A673 (cell line): ENCODE measurements around the gene DTWD2. TPM values are rescaled to one million over a fixed set of nuclear protein-coding genes. Genes with fewer than 3 reads are reported as not detected.
"Not testable (repeated sequence)": the region's sequence is repeated elsewhere in the genome, so short reads cannot be mapped to it uniquely, and the experiment has no call there.

Experiments used
- BruUV-seq: library from RNA; stranded (reverse); fragments of 400-500 nt; replicated peaks from 2 replicates; lab custom pipeline; 2021; lab: Mats Ljungman, UMichigan
- CTCF ChIA-PET: fragments of 300-600 bp; sonication (Branson Sonifier 250); formaldehyde crosslinking; loops from one replicate; lab custom pipeline; 2022; ENCODE audit warnings: antibody characterized with exemption; lab: Charles Lee
- POLR2A ChIA-PET: fragments of 300-600 bp; sonication (Branson Sonifier 250); formaldehyde crosslinking; loops from one replicate; lab custom pipeline; 2022; ENCODE audit warnings: antibody characterized with exemption; ENCODE audit not compliant: low non-redundant PET; lab: Charles Lee
- DNase-seq: peaks from one replicate; pipeline ENCODE4 v3.0.0-alpha.2; 2015; ENCODE audit warnings: low spot score
- H3K27ac ChIP-seq: fragments of 200-600 bp; sonication (generic); 2 replicates; pipeline ENCODE4 v1.5.1; 2016; ENCODE audit warnings: mixed run types, low read depth, mild to moderate bottlenecking, mixed read lengths, antibody characterized with exemption, low read length; ENCODE audit not compliant: poor library complexity, severe bottlenecking
- H3K27me3 ChIP-seq: fragments of 200-600 bp; sonication (generic); replicated peaks from 2 replicates; pipeline ENCODE4 v1.6.1; 2017; ENCODE audit warnings: mixed run types, low read depth, mild to moderate bottlenecking, mixed read lengths, antibody characterized with exemption, low read length; ENCODE audit not compliant: insufficient read depth, poor library complexity
- H3K36me3 ChIP-seq: fragments of 200-600 bp; sonication (generic); 2 replicates; pipeline ENCODE4 v1.6.1; 2016; ENCODE audit warnings: mixed run types, mild to moderate bottlenecking, mixed read lengths, antibody characterized with exemption, low read length; ENCODE audit not compliant: insufficient read depth, poor library complexity, severe bottlenecking
- H3K4me1 ChIP-seq: fragments of 200-600 bp; sonication (generic); 2 replicates; pipeline ENCODE4 v1.6.1; 2017; ENCODE audit warnings: mixed run types, mild to moderate bottlenecking, mixed read lengths, antibody characterized with exemption, low read length; ENCODE audit not compliant: insufficient read depth, poor library complexity, severe bottlenecking
- H3K4me3 ChIP-seq: fragments of 200-600 bp; sonication (generic); 2 replicates; pipeline ENCODE4 v1.5.1; 2016; ENCODE audit warnings: low read depth, mixed run types, mild to moderate bottlenecking, mixed read lengths, low read length; ENCODE audit not compliant: poor library complexity, severe bottlenecking
- H3K9me3 ChIP-seq: fragments of 200-600 bp; sonication (generic); 2 replicates; pipeline ENCODE4 v1.6.1; 2016; ENCODE audit warnings: mixed run types, low read depth, mild to moderate bottlenecking, mixed read lengths, antibody characterized with exemption, low read length; ENCODE audit not compliant: poor library complexity, severe bottlenecking
- CTCF ChIP-seq: fragments of 300-800, 200-600 bp; sonication (generic); conservative IDR thresholded peaks from 2 replicates; pipeline ENCODE4 v1.5.1; 2017; ENCODE audit warnings: low read depth, mild to moderate bottlenecking, antibody characterized with exemption, low read length, moderate library complexity, mixed read lengths
- EZH2 ChIP-seq: fragments of 200-600 bp; sonication (generic); IDR thresholded peaks from 2 replicates; pipeline ENCODE4 v1.6.1; 2017; ENCODE audit warnings: borderline replicate concordance, low read depth, mild to moderate bottlenecking, mixed read lengths, antibody characterized with exemption, low read length; ENCODE audit not compliant: poor library complexity, severe bottlenecking
- intact Hi-C: fragments of 100-400 bp; cut with micrococcal nuclease; formaldehyde crosslinking; loops from one replicate; pipeline ENCODE4 v1.10.0; 2022; ENCODE audit not compliant: unreplicated experiment
- total RNA-seq: library from RNA; stranded (reverse); gene quantifications from 2 replicates; pipeline ENCODE4 v1.2.3, GENCODE V29; 2021

The DTWD2 gene
- total RNA-seq, 1 experiment from 2014 or later: 12.1 TPM

DNA sequence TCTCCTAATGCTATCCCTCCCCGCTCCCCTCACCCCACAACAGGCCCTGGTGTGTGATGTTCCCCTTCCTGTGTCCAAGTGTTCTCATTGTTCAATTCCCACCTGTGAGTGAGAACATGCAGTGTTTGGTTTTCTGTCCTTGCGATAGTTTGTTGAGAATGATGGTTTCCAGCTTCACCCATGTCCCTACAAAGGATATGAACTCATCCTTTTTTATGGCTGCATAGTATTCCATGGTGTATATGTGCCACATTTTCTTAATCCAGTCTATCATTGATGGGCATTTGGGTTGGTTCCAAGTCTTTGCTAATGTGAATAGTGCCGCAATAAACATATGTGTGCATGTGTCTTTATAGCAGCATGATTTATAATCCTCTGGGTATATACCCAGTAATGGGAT, 3.7 kb upstream of the DTWD2 start:
- BruUV-seq, H3K36me3 ChIP-seq, intact Hi-C loops, DNase-seq, H3K9me3 ChIP-seq, POLR2A ChIA-PET, H3K4me3 ChIP-seq, CTCF ChIA-PET, H3K27ac ChIP-seq, H3K27me3 ChIP-seq, H3K4me1 ChIP-seq: not testable (repeated sequence)

- Histone ChIP-seq H3K27me3 (no peaks in the 10 kb centered on the region), H3K27ac (no peak overlapping the region), H3K4me3 (no peak overlapping the region), H3K9me3 (peaks cover 1% of the 10 kb centered on the region), H3K36me3 (no peaks in the 10 kb centered on the region), H3K4me1 (peaks cover 8% of the 10 kb centered on the region)
- intact Hi-C loops: no loop called here
- POLR2A ChIA-PET: no interaction called here
- no peak for TF ChIP-seq EZH2
- TF ChIP-seq CTCF: no peak
- CTCF ChIA-PET: no interaction called here
- BruUV-seq: no TSS peak
- DNase-seq: no peak
Observed at GRCh38 chr5:118990582-118990981, 2.2 kb upstream of the DTWD2 start.

GRCh38 chr5:118989816-118990215, 1.5 kb upstream of the DTWD2 start:
- CTCF ChIA-PET: no interaction called here
- Histone ChIP-seq H3K4me3 (no peak overlapping the region), H3K27me3 (no peaks in the 10 kb centered on the region), H3K36me3 (no peaks in the 10 kb centered on the region), H3K27ac (no peak overlapping the region), H3K9me3 (no peaks in the 10 kb centered on the region), H3K4me1 (peaks cover 13% of the 10 kb centered on the region)
- BruUV-seq: no TSS peak
- intact Hi-C loops: loop anchor here (2.0 to 5.0 kb wide), 4 partner anchors 279 to 752 kb away; no protein-coding TSS in a partner anchor
- DNase-seq: no peak
- POLR2A ChIA-PET: no interaction called here
- TF ChIP-seq EZH2 (no peak), CTCF (no peak)

GRCh38 chr5:118988866-118989180, 476 bp upstream of the DTWD2 start:
- no peaks in the 10 kb centered on the region for H3K36me3 ChIP-seq
- BruUV-seq: no TSS peak
- ChIA-PET CTCF (interaction anchor here (1.3 kb wide), 1 partner anchor 424 kb away, joined by 13 read pairs; no protein-coding TSS in a partner anchor), POLR2A (no interaction called here)
- H3K27ac ChIP-seq: peak overlapping the region; percentile 91
- no peaks in the 10 kb centered on the region for H3K9me3 ChIP-seq
- intact Hi-C loops: loop anchor here (1.0 to 5.0 kb wide), 5 partner anchors 280 to 753 kb away; no protein-coding TSS in a partner anchor
- no peak for DNase-seq
- H3K4me1 ChIP-seq: peaks cover 18% of the 10 kb centered on the region
- H3K4me3 ChIP-seq: peak overlapping the region; percentile 65
- no peaks in the 10 kb centered on the region for H3K27me3 ChIP-seq
- TF ChIP-seq CTCF (no peak), EZH2 (no peak)
